Middle frontal gyrus (tissue), 1 donor: ENCODE measurements around the gene WDR43.
A peak's percentile ranks its signal among the peaks of the same experiment; 100 is the strongest.

Source experiments
- DNase-seq: peaks from one replicate; pipeline ENCODE4 v3.0.0-alpha.2; 2015; ENCODE audit warnings: low spot score; ENCODE audit errors: extremely low spot score

Gene WDR43

GRCh38 chr2:28909655-28910353 lies 15.3 kb downstream of the WDR43 start:
- DNase-seq: no peak

DNA sequence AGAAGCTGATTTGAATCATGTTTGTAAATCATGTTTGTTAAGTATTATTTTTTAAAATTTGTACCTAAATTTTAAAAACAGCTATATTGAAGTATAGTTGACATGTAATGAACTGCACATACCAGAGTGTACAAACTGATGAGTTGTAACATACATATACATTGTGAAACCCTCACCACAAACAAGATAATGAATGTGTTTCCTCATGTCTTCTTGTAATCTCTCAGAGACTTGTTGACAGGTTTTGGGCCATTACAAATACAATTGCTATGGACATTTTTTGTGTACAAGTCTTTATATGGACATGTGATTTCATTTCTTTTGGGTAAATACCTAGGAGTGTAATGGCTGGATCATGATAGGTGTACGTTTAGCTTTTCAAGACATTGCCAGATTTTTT lies 21.5 kb downstream of the WDR43 start:
- no peak for DNase-seq

- no peak for DNase-seq
Observed at GRCh38 chr2:28926847-28927246, 32.4 kb downstream of the WDR43 start.

DNA sequence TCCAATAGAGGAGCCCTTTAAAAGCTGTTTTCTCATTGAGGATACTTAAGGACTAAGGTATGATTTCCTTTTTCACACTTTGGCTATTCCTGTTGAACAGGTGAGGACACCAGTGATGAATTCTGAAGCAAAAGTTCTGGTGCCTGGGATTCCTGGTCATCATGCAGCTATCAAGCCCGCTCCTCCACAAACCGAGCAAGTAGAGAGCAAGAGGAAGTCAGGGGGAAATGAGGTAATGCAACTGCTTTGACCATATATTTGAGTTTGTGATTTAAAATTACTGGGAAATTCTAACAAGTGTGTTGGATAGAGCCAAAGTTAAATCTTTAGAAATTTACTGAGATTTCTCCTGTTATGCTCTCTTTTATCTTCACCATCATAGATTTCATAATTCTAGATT lies 33.0 kb downstream of the WDR43 start:
- DNase-seq: no peak

GRCh38 chr2:28927878-28928277 lies 33.4 kb downstream of the WDR43 start:
- no peak for DNase-seq

DNA sequence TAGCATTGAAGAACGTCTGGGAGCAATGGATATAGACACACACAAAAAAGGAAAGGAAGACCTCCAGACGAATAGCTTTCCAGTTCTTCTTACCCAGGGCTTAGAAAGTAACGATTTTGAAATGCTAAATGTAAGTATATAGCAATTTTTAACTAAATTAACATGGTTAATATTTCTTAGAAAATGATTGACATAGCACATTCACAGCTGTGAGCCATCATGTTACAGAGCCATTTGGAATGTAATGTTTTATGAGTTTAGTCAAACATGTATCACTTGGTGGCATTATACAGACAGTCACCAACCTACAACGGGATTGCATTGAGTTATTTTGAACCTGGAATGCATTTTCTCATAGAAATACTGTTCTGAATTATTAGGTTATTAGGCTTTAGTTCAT lies 35.1 kb downstream of the WDR43 start:
- no peak for DNase-seq

GRCh38 chr2:28930205-28930604 lies 35.7 kb downstream of the WDR43 start:
- DNase-seq: no peak

DNA sequence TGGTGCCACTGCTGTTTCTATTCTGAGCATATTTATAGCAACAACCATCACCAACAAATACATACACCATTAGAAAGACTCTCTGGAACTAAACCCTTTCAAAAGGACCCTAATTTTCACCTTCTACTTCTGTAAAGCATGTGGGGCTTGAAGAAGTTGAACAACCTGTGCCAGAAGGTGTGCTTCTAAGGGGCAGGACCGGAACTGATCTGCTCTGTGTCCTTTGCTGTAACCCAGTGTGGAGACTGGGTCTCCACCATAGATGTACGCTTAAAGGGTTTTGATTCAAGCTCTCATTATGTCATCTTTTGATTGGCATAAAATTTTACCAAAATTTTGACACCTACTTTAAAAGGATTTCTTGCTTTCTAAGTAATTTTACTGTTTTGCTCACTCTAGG lies 40.3 kb downstream of the WDR43 start:
- DNase-seq: no peak

- no peak for DNase-seq
Observed at GRCh38 chr2:28941008-28941407, 46.5 kb downstream of the WDR43 start.

DNA sequence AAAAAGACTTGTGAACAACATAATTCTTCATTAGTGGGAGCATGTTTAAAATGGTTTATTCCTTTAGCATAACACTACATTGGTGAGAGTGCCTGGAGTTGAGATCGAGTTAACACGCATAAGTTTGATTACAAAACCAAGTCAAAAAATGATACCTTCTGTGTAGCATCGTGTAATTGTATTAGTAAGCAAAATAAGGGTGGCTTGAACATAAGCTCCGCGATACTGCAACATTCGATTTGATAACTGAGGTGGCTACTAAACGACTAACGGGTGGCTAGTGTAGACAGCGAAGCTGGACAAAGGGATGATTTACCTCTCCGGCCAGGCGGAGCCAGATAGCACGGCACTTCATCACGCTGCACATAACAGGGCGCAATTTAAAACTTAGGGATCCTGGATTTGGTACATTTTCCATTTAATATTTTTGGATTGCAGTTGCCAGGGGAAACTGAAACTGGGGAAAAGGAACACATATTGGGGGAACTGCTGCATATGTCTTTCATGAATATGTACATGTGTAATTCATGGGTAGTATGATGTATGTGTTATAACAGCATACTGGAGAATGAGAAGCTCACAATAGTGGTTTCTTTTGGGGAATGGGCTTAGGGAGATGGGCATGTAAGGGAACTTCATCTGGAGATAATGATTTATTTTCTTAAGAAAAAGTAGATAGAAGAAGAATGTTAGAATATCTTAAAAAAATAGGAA lies 50.2 kb downstream of the WDR43 start:
- no peak for DNase-seq

DNA sequence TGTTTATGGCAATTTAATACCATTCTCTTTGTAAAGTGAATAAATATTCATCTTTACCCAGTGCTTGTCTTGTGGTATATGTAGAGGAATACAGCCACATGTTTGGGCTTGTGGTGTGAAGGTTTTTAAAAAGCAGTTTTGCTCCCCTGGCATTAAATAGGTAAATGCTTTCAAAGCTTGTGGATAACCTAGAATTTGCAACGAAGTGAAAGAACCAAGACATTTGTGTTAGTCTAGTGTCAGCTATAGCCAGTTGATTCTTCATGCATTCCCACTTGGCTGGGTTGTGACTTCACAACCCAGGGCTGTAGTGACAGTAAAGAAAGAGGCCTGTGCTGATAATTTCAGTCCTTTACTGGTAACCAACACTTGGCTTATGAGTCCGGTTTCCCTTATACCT lies 53.7 kb downstream of the WDR43 start:
- no peak for DNase-seq

GRCh38 chr2:28949190-28949589 lies 54.7 kb downstream of the WDR43 start:
- no peak for DNase-seq

DNA sequence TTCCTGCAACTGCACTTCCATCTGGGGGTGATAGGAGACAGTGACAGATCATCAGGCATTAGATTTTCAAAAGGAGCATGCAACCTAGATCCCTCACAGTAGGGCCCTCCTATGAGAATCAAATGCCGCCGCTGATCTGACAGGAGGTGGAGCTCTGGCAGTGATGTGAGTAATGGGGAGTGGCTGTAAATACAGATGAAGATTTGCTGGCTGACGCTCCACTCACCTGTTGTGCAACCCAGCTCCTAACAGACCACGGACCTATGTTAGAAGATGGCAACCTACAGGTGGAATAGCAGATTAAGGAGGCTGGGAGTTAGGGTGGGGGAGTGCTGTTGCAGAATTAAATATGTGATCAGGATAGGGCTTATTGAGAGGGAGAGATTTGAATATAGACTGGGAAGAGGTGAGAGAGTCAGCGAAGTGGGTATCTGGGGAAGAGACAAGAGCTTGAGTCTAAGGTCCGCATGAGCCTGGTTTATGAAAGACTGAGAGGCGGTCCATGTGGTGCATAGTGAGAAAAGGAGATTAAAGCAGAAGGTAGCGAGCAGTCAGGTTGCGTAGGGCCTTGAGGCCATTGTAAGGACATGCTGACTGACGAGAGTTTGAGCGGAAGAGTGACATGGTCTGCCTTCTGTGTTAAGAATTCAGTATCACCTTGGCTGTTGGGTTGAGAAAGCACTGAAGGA lies 55.3 kb downstream of the WDR43 start:
- DNase-seq: no peak

DNA sequence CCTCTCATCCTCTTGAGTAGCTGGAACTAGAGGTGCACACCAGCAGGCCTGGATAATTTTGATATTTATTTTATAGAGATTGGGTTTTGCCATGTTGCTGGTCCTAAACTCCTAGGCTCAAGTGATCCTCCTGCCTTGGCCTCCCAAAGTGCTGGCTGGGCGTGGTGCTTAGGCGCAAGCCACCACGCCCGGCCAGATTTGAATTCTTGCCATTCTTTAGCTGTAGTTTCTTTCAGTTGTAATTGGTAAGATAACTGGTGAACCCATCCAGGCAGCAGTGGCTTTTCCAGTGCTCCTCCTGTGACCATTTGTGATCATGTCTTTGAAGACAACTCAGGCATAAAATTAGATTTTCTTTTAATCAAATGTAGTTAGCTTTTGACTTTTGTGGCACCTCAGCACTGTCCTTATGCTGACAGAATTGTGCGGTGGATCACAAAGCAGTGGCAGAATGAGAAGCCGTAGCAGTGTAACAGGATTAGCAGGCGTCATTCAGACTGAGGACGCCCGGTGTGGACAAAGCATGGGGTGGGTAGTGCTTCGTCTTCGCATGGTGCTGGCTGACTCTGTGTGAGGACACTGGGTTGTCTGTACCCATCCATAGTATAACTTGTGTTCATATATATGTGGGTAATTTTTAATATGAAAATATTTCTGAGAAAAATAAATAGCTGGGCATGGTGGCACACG lies 56.6 kb downstream of the WDR43 start:
- no peak for DNase-seq

DNA sequence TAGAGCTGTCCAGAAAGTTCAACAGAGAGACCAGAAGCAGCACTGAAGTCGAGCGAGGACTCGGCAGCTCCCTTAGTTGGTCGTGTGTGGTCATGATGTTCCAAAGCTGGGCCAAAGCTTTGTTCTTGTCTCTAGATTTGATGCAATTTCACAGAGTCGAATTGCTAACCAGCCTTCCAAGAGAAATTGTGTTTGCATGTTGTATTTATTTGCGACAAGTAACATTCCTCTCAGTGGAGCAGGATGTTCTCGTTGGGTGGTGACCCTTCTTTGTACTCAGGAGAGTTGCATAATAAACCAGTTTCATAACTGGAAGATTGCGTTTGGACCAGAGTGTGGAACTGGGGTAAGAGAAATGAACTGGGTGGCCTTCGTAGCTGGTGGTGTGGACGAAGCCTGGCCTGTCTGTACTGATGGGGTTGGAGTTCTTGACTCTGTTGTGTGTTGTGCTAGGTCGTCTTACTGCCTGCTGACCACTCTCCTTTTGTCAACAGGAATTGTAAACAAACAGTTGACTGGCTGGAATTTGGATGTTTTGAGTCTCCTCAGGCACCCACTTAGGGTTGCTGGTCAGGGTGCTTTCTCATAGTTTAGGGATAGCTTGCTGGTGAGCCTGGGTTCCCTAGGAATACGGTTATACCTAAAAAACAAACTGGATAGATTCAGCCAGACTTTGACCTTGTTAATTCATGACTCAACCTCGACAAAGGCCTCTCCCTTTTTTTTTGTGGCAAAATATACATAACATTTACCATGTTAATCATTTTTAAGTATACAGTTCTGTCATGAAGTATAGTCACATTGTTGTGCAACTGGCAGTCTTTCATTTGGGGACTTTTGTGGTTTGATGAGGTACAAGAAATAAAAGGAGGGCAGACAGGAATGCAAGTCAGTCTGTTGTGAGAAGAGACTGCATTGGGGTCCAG lies 57.7 kb downstream of the WDR43 start:
- DNase-seq: no peak

DNA sequence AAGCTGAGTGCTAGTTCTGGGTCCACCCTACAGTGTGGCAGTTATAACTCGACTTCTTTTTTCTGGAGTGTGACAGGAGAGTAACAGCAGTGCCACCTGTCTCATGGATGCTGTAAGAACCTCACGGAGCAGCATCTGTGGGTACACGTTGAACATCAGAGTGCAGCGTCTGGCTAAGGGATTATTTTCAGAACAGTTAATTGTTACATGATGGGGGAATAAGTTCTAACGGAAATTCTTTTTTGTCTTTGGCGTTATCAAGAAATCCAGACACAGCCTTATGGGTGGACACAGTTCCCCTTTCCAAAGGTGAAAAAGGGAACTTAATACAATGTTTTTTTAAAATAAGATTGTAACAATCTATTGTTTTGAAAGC lies 58.4 kb downstream of the WDR43 start:
- no peak for DNase-seq

DNA sequence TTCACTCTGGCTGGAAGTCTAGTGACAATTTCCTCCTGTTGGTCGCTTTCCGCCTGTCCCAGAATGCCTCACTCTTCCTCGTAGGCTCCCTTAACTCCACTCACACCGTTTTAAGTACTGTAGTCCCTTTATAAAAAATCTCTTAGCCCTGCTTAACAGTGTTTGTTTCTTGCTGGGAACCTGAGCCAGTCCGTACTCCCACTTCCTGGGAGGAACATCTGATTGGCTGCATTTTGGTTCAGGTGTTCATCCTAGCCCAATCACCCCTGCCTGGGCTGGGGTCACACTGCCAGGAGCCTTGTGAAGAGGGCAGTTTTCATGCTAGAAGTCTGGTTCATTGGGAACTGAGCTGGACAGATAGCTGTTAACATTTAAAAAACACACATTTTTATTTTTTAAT lies 61.0 kb downstream of the WDR43 start:
- DNase-seq: no peak

DNA sequence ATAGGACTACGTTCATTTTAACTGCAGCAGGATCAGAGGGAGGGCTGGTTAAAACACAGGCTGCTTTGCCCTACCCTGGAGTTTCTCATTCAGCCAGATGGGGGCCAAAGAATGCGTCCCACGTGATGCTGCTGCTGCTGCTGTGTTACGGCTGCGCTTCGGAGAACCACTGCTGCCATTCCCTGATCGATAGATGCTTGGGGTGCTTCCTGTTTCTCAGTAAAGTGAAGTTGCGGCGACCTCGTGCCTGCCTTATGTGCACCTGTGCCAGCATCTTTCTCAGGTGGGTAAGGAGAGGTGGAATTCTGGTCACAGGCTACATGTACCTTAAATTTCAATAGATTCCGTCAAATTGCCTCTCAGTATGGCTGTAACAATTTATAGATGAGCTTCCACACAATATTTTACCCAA lies 62.0 kb downstream of the WDR43 start:
- DNase-seq: peak; percentile 48

GRCh38 chr2:28956890-28957289 lies 62.4 kb downstream of the WDR43 start:
- DNase-seq: no peak

GRCh38 chr2:28958689-28959088 lies 64.2 kb downstream of the WDR43 start:
- peak; percentile 75 for DNase-seq

DNA sequence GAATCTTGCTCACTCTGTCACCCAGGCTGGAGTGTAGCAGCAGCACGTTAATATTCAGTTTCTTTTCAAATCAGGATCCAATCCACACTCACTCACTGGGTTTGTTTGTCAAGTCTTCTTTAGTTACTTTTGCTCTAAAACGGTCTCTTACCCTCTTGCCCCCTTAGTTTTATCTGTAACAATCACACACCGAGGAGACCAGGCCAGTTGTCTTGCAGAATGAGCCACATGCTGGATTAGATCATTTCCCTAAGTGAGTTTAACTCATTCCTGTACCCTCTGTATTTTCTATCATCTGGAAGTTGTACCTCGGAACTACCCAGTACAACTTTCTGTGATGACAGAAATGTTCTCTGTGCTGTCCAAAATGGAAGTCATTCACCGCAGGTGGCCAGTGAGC lies 65.9 kb downstream of the WDR43 start:
- DNase-seq: no peak
